Stimulated activated CD4-positive, alpha-beta T cell treated with anti-CD3 and anti-CD28 coated beads, Interleukin-2, amount 100 ng/mL, for 48 hours (primary cell): Measurements from ENCODE around the gene KIF2A.

ENCODE experiments used
- DNase-seq, 2 donors: peaks; one replicate each; pipeline ENCODE4 v3.0.0-alpha.2; 2020

The KIF2A gene

DNA sequence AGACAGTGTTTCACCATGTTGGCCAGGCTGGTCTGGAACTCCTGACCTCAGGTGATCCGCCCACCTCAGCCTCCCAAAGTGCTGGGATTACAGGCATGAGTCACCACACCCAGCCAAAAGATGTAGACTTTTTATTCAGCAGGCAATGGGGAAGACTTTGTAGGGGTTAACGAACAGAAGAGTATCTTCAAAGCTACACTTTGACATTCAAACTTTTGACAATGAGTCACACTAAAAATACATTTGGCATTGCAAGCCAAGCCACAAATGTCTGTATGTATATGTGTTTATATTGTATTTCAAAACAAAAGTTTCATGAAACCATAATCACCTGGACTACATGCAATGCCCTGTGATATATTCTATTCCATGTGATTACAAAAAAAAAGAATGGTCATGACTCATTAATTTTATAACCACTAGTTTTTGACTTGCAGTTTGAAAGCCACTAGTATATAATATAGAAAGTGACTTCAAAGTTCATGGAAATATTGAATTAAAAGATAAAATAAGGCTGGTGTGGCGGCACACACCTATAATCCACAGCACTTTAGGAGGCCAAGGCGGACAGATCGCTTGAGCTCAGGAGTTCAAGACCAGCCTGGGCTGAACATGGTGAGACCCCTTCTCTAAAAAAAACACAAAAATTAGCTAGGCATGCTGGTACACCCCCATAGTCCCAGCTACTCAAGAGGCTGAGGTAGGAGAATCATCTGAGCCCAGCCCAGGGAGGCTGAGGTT lies 89.4 kb downstream of the KIF2A start:
- DNase-seq: no peak

DNA sequence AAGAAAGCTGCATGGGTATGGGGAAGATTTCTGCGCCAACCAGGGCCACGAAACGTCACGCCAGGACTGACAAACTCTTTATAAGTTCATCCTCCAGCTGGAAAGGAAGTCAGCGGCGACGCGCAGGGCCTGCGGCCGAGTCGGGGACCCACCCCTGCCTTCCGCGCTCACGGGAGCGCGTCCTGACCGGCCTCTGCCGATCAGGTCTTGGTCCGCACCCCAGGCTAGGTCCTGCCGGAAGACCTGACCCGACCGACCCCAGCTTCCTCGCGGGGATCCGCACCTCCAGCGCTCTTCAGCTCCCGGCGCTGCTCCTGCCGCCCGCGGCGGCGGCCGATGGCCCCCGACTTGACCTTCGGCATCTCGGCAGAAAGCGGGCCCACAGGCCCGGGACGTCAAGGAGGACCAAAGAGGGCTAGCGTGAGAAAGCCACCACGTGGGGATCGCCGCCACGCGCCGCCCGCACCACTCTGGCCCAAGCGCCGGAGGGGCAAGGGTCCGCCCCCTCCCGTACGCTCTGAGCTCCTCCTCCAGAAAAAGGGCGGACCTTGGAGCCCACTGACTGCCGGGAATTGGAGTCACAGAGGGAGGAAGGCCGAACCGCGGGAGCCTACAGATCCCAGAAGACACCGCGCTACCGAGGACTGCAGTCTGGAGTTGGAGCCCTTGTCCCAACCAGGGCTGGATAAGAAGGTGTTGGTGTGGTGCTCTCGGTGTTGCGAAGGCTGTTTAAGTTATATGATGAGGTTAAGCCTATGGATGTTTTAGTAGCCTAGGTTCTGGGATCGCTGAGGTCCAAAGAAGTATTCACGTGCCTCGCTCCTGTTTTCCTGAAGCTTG lies 97.6 kb downstream of the KIF2A start, which contains the start of gene DIMT1:
TSS of gene DIMT1 (minus strand) at position 495 of the 840 bp plus-strand sequence. CDS start at position 362, 133 bp downstream.
- peak; percentile 85 to 89 for DNase-seq

DNA sequence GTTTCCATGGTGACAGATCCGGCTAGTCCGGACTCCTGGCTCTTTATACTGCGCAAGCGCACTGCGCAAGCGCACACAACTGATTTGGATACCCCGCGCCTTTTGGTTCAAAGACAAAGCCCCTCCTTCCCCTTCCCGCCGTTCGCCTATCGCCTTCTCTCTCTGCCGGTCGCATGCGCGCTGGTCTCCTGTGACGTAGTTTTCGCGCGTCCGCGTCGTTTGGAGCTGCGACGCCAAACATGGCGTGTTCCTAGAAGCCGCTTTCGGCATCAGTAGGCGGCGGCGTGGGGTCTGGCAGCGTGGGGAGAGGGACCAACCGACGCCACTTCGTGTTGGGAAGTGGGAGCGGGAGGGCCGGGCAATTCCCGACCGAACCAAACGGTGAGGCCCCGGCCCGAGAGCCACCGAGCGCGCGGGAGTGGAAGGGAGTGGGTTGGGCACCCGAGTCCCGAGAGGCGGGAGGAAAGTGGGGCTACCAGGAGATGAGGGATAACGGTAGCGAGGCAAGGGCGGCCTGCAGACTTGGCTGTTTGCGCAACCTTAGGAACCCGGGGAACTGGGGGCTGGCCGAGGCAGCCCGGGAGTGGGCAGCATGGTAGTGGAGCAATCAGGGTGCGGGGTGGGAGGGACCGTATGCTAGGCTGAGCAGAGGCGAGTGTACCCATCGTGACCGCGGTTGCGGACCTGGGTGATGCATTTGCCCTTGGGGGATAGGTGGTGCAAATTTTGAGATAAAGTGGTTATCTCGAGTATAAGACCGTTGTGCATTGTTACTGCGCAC lies 106.7 kb downstream of the KIF2A start, which contains the start of gene IPO11:
TSS of gene IPO11 (plus strand) at position 215 of the 781 bp plus-strand sequence. CDS start 24,517 bp downstream, outside the sequence.
- peak; percentile 97 to 98 for DNase-seq

DNA sequence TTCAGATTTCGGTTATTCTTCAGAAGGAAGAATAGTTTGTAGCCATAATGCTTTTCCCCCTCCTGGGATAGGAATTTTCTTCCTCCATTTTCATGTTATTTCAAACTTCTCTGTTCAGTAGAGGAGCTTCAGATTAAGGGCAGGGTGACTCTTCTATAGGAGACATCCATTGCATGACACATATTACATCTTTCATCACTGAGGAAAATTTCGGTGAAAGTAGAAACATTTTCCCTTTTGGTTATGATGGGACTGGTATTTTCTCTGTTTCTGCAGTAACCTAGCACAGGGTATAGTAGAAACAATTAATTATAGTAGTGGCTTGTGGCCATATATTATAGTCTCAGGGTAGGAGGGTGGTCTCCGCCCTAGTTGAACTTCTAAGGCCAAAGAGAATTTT lies 107.7 kb downstream of the KIF2A start:
- DNase-seq: no peak

DNA sequence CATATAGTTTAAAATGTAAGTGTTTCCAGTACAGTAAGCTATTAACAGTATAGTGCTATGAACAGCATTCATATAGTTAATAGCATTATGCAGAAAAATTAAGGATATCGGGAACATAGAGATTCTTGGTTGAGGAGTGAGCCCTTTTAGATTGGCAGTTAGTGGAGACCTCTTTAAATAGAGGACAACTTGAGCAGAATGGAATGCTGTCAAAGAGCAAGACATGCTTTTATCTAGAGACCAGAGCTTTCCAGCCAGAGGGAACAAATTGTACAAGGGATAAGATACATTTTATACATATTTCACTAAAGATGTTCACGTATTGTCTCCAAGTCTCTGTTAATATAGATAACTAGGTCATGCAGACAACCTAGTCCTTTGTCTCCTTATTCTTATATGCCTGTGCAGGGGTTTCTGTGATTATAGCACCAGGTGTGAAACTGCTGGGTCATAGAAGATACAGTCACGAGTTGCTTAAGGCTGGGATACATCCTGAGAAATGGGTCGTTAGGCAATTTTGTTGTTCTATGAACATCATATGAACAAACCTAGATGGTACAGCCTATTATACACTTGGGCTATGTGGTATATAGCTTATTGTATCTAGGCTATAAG lies 112.6 kb downstream of the KIF2A start:
- no peak for DNase-seq

DNA sequence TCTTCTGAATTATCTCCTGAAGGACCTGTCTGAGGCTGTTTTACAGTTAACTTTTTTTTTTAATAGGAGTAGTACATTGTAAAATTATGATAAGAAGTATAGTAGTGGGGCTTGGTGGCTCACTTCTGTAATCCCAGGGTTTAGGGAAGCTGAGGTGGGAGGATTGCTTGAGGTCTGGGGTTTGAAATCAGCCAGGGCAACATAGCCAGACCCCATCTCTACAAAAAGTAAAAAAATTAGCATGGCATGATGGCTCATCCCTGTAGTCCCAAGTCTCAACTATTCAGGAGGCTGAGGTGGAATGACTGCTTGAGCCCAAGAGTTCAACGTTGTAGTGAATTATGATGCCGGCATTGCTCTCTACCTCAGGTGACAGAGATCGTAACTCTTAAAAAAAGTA lies 113.6 kb downstream of the KIF2A start:
- DNase-seq: no peak

DNA sequence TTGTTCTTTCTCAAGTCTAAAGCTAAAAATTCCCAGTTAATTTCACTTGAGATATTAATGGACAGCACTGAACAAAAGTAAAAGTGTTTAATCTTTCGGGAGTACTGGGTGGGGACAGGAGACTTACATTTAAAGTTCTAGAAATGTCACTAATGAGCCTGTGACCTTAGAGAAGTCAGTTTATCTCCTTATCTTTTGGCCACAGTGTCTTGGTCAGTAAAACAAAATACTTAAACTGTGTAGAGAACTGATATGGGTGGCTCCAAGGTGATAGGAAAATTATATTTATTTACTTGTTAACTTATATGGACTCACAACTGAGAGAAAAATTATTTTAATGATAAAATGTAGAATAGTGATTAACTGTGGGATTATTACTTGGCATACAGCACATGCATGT lies 115.4 kb downstream of the KIF2A start:
- DNase-seq: no peak

DNA sequence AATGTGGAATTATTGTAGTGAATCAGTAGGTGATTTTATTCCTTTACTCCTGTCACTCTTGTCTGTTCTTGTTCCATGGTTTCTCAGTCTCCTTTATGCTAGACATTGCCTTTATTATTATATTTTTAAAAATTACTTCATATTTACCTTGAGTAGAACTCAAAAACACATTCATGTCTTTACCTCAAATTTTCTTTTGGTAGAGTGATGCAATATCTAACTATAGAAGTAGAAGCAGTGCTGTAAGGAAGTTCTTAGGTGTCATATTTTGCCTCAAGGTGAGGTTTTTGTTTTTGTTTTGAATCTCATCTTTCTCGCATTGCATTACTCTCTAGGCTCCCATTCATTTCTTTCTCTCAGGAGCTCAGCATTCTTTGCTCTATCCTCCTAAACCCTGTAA lies 118.8 kb downstream of the KIF2A start:
- no peak for DNase-seq

DNA sequence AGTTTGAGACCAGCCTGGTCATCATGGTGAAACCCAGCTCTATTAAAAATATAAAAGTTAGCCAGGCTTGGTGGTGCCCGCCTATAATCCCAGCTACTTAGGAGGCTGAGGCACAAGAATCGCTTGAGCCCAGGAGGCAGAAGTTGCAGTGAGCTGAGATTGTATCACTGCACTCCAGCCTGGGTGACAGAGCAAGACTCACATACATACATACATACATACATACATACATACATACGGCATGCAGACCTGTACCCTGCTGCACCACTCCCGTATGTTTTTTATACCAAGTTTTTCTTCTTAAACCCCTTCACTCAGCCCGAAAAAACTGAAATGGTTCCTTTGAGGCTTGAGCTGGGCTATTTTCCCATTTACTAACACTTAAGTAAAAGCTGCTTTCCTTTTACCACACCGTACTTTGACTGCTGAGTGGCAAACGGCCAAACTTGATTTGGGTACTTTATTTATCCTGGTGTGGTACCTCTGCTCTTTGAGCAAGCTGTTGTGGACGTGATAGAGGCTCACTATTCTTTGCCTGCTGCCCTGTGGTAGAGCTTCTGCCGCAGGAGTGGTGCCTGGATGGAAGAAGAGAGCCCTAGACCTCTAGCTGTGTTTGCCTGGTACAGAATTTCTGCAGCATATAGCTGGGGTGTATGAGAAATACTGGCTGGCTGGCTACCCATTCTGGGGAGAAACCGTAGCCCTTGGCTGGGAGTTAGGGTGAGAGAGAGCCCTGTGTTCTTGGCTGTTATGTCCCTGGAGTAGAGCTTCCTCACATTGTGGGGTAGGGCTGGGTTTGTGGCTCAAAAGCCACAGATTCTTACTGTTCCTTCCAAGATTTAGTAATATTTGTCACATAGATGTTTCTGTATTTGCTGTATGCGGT lies 126.0 kb downstream of the KIF2A start:
- no peak for DNase-seq

DNA sequence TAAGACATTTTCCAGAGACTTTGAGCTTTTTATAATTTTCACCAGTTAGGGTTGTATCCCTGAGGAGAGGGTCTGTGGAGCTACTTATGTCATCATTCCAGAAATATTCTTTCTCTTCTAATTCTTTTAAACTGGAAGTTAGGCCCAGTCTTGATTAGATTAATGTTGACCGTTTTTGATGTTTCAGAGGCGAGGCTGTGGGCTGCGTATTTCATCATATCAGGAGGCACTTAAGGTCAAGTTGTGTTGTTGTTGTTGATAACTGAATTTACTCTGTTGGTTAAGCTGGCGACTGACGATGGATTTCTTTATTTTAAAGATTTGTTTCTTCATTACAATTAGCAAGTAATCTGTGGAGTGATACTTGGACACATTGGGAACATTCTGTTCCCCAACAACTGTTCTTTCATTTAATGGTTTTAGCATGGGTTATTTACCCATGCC lies 126.6 kb downstream of the KIF2A start:
- DNase-seq: no peak
